Fibroblast of skin of left biceps (primary cell): ENCODE measurements around the gene KAZN.
"Not testable (repeated sequence)": the region's sequence is repeated elsewhere in the genome, so short reads cannot be mapped to it uniquely, and the experiment has no call there.

Experiments
- DNase-seq, 2 experiments: peaks; one replicate each; pipeline ENCODE4 v3.0.0-alpha.2; 2013; ENCODE audit warnings: low read depth in 2 of 2

Gene KAZN

DNA sequence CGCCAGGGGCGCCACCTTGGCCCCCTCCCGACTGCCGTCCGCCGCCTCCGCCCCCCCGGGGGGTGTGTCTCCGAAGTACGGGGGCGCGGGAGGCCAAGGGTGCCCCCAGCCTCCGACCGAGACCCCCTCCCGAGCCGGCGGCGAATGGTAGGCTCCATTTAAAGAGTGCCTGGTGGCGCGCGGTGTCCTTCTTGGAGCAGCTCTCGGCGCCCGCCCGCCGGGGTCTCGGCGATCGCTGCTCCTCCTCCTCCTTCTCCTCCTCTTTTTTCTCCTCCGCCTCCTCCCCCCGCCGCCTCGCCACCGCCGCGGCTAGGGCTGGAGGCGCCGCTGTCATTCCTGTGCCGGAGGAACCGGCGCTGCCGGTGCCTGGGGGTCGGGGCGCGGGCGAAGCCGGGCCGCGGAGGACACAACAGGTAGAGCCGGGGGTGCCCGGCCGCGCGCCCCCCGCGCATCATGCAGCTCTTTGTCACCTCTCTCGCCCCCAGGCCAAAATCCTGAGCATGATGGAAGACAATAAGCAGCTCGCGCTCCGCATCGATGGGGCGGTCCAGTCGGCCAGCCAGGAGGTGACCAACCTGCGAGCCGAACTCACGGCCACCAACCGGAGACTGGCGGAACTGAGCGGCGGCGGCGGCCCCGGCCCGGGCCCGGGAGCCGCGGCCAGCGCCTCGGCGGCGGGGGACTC lies at the start of gene KAZN:
TSS of gene KAZN (plus strand) at position 188 of the 685 bp plus-strand sequence.
- DNase-seq = no peak

DNA sequence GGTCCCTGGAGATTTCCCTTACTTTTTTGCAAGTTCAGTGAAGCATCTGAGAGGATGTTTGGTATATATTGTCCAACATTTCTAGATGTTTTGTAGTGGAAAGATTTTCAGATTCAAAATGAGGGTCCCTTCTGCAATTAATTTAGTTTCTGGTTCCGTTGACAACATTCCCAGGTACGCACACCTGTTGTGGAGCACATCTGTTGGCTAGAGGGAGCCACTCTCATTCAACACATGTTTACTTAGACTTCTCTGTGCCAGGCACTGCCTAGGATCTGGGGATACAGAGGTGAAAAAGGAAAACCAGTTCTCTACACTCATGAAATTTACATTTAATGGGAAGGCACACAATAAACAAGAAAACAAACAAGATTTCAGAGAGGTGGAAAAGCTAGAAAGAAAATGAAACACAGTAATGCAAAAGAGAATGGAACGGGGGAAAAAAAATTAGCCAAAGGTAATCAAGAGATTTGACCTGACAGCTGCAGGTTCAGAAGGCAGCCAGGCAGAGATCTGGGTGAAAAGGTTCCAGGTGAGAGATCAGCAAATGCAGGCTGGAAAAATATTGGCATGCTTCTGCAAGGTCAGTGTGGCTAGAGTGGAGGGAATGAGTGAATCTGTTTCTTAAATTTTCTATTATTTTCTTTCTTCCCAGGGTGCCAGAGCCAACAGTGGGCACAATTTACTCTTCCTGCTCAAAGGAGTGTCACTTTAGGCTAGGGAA lies 48.4 kb upstream of the KAZN start:
- DNase-seq = no peak

GRCh38 chr1:14551386-14551785 lies 47.1 kb upstream of the KAZN start:
- no peak for DNase-seq

GRCh38 chr1:14552246-14552965 lies 46.1 kb upstream of the KAZN start:
- DNase-seq = no peak

GRCh38 chr1:14553711-14554110 lies 44.8 kb upstream of the KAZN start:
- DNase-seq = no peak

DNA sequence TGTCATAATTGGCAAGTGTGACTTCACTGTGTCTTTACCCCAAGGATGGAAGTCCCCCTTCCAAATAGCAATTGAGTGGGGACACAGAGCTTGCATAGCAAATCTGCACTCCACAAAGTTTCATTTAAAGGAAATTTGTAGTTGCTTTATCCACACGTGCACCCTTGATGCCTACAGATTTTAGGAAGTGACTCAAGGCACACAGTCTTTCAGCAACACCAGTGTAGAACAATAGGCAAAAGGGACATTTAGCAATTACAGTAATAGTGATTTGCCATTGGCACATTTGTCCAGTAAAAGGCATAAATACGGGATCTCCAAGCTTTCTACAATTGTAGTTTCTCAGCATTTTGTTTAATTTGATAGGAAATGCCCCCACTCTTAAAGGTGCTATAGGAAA lies 43.4 kb upstream of the KAZN start:
- no peak for DNase-seq

- no peak for DNase-seq
These were observed 37.3 kb upstream of the KAZN start for GRCh38 chr1:14561014-14561693.

DNA sequence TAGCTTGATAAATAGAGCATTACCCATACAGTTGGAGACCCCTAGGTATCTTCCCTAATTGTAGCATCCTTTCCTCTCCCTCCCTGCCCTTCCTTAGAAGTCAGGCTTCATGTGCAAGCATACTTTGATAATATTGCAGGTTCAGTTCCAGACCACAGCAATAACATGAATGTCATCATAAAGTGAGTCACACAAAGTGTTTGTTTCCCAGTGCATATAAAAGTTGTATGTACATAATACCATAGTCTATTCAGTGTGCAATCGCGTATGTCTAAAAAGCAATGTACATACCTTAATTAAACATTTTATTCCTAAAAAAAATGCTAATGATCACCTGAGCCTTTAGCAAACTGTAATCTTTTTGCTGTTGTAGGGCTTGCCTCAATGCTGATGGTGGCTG lies 33.4 kb upstream of the KAZN start:
- no peak for DNase-seq

- no peak for DNase-seq
These were observed 31.4 kb upstream of the KAZN start for GRCh38 chr1:14567056-14567455.

DNA sequence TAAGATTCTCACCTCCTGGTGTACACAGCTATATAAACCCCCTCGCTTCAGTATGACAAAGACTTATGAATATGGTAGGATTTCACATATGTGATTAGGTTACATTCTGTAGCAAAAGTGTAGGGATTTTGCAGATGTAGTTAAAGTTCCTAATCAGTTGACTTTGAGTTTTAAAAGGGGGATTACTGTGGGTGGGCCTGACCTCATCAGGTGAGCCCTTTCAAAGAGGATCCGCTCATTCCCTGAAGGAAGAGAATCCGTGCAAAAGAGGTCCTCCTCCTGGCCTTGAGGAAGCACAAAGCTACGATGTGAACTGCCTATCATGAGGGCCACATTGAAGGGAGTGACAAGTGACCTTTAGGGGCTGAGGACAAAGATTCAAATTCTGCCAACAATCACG lies 30.6 kb upstream of the KAZN start:
- DNase-seq = no peak

GRCh38 chr1:14568716-14569355 lies 29.6 kb upstream of the KAZN start:
- peak; percentile 50 to 62 for DNase-seq

DNA sequence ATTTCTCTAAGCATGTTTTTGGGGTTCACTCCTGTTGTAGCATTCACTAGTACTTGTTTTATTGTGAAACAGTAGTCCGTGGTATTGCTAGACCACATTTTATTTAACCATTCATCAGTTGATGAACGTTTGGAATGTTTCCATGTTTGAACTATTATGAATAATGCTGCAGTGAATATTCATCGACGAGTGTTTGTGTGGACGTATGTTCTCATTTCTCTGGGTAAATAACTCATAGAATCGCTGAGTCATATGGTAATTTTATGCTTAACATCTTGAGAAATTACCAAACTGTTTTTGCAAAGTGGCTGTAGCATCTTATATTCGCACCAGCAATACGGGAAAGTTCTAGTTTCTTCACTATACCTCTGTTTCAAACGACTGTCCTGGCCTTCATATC lies 28.0 kb upstream of the KAZN start:
- peak; percentile 84 to 87 for DNase-seq

DNA sequence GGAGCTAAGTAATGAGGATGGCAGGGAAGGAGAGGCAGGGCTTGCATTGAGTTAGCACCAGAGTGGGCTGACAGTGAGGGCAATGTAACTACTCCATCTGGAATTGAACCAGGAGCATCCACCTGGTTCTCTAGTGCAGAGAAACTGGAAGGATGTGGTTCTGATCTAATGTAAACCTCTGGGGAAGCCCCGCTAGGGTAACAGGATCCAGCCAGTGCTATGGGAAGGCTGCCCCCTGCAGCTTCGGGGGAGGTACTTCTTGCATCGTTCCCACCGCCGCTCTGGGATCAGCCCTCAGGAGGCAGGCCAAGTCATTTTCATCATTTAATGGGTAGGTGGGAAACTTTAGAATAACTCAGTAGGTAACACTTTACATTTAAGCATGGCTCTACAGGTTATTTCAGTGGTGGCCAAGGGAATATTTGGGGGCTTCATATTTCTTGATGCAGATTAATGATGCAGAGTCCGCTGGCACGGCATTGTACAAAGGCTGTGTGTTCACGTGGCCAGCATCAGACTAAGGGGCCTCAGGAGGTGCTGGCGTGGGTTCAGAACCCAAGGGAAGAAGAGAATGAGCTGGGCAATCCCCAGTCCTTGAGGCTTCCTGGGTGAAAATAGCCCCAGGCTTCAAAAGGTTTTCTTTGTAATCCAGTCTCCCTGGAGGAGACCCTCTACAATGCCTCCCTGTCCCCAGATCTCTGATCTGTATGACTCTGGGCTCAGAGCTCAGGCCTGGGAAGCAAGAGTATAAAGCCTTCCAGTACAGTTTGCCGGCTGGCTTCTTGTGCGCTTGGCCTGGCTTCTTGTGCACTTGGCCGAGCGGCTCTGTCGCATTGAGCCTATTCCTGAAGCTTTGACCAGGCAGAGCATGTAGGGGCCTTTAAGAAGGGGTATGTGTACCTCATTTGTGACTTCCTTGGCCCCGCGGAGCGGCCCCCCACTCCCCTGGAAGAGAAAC lies 26.4 kb upstream of the KAZN start:
- no peak for DNase-seq

DNA sequence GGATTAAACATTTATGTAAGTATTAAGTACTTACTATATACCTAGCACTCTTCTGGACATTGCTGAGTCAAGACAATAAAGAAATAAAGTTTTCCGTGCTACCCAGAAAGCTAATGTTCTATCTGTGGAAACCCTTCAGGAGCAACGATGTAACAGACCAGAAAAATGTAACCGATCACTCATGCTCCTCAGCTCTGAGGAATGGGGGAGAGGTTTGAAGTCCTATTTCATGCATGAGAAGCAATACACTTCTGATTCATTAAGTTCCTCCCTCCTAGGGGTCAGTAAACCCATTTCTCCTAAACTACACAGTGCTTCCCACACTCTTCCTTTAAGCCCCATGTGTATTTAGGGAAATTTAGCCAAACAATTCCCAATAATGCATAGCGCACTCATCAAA lies 25.6 kb upstream of the KAZN start:
- no peak for DNase-seq

GRCh38 chr1:14576155-14576554 lies 22.3 kb upstream of the KAZN start:
- no peak for DNase-seq

DNA sequence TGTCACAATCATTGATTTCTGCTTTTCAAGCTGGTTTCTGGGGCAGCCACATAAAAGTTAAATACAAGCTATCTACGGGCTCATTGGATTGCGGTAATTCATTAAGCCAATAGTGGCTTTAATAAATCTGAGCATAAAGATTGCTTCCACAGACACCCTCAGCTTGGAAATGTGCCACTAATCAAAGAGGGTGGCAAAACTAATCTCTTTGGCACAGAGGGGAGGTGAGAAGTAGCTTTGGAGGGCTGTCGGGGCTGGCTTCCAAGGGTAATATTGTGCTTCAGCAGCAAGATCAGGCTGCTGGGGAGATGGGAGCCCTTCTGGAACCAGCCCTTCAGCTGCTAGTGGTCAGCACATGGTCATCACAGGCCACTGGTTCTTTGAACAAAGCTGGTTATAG lies 21.2 kb upstream of the KAZN start:
- DNase-seq = no peak

DNA sequence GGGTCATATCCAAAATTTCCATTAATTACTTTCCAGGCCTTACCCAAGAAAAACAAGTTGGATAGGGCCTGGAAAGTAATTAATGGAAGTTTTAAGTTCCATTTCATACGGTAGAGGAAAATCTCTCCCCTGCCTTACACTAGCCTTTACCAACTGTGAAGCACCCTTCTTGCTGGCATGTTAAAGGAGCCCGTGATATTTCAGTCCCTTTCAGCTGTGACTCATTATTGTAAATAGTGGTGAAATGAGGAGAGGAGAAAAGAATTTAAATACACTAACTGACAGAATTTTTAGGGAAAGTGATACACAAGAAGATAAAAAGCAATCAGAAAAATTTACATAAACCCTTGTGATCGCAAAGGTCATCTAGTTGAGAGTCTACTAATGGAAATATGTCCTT lies 20.3 kb upstream of the KAZN start:
- no peak for DNase-seq

- not testable (repeated sequence) for DNase-seq
These were observed 18.2 kb upstream of the KAZN start for GRCh38 chr1:14580295-14580694.

DNA sequence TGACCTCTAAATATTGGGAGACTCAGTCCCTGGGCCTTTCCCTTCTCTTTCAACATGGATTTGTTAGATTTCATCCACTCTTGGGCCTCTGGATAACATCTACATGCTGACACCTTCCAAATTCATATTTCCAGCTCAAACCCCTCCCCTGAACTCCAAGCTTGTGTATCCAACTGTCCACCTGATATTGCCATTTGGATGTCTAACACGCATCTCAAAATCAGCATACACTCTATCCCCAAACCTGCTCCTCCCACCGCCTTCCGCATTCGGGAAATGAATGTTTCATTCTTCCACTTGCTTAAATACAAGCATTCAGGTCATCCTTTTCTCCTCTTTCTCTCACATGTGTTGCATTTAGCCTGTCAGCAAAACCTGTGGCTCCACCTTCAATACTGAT lies 17.5 kb upstream of the KAZN start:
- DNase-seq = no peak

DNA sequence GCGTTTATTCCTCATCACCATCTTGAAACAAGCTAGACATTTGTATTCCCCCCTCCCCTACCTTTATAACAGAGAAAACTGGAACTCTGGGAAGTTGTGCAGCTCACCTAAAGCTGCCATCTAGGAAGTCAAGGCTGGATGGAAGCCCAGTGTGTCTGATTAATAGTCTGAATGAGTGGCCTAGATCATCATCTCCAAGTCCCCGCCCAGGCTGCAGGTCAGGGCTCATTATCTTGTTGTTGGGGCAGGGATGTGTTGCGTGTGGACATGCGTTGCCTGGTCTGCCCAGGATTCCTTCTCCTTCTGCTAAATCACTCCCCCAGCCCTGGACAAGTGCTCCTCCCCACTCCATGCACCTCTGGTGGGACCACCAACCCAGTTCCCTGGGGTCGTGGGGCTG lies 14.7 kb upstream of the KAZN start:
- no peak for DNase-seq

GRCh38 chr1:14585728-14586127 lies 12.8 kb upstream of the KAZN start:
- no peak for DNase-seq
